ENCODE data around the gene DUS2.

- TF ChIP-seq, protein P1, sequence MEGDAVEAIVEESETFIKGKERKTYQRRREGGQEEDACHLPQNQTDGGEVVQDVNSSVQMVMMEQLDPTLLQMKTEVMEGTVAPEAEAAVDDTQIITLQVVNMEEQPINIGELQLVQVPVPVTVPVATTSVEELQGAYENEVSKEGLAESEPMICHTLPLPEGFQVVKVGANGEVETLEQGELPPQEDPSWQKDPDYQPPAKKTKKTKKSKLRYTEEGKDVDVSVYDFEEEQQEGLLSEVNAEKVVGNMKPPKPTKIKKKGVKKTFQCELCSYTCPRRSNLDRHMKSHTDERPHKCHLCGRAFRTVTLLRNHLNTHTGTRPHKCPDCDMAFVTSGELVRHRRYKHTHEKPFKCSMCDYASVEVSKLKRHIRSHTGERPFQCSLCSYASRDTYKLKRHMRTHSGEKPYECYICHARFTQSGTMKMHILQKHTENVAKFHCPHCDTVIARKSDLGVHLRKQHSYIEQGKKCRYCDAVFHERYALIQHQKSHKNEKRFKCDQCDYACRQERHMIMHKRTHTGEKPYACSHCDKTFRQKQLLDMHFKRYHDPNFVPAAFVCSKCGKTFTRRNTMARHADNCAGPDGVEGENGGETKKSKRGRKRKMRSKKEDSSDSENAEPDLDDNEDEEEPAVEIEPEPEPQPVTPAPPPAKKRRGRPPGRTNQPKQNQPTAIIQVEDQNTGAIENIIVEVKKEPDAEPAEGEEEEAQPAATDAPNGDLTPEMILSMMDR (IDR thresholded peaks at IDR 0.05) = no peak
- no peak for TF ChIP-seq MXD4 (CRISPR knock-in tag; IDR thresholded peaks at IDR 0.05; ENCODE audit: borderline replicate concordance)
Observed at GRCh38 chr16:68128577-68129305, 105.7 kb downstream of the DUS2 start.
